Activated T-cell treated with anti-CD3 and anti-CD28 coated beads, Interleukin-2, amount 50 U/mL, for 4 hours (primary cell): Measurements from ENCODE around the gene GHR. TPM values are rescaled to one million over a fixed set of nuclear protein-coding genes. Genes with fewer than 3 reads are reported as not detected.

Experiments
- ATAC-seq, 2 donors: fragments of 200-7000 bp; cut with Tn5 transposase; one replicate each; pipeline ENCODE4 v1.10.0; 2021
- DNase-seq: peaks from one replicate; pipeline ENCODE4 v3.0.0-alpha.2; 2020
- H3K27me3 Mint-ChIP-seq: one replicate; pipeline ENCODE4 v1.8.0; 2021; ENCODE audit warnings: low read depth, mixed read lengths
- H3K36me3 Mint-ChIP-seq: one replicate; pipeline ENCODE4 v1.8.0; 2022; ENCODE audit warnings: mixed read lengths; ENCODE audit not compliant: insufficient read depth
- H3K4me1 Mint-ChIP-seq: one replicate; pipeline ENCODE4 v1.8.0; 2021; ENCODE audit warnings: low read depth, mixed read lengths
- H3K4me3 Mint-ChIP-seq: one replicate; pipeline ENCODE4 v1.8.0; 2021; ENCODE audit warnings: mild to moderate bottlenecking, moderate library complexity, mixed read lengths
- H3K9me3 Mint-ChIP-seq: one replicate; pipeline ENCODE4 v1.8.0; 2021; ENCODE audit warnings: mixed read lengths
- total RNA-seq, 3 donors: library from RNA; stranded (reverse); gene quantifications; one replicate each; pipeline ENCODE4 v1.2.1, GENCODE V29; 2021

The GHR gene
- total RNA-seq, 3 donors from 2014 or later = 0.08 TPM; not detected in 2

GRCh38 chr5:42426016-42426415, 2.8 kb downstream of the GHR start:
- no peaks in the 10 kb centered on the region for H3K9me3 Mint-ChIP-seq
- H3K36me3 Mint-ChIP-seq = no peaks in the 10 kb centered on the region
- DNase-seq (no peak), ATAC-seq (no peak)
- H3K4me1 Mint-ChIP-seq = no peaks in the 10 kb centered on the region
- H3K4me3 Mint-ChIP-seq = no peak overlapping the region
- peaks cover 18% of the 10 kb centered on the region for H3K27me3 Mint-ChIP-seq

DNA sequence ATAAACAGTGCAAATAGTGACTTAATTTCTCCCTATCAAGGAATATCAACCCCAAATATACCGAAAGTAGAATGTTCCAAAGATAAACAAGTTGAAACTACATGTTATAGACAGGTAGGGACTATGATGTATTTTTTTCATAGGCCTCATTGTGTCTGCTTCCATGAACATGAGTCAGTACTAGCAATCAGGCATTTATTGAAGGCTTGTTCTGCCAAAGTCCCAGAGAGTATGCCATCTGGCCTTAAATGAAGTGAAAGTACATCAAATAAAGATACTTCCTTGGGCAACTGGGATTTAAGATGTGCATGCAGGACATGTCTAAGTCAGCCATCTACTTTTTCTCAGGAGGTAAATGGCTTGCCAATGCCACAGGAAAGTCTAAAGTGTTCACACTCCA, 6.5 kb downstream of the GHR start:
- Mint-ChIP-seq H3K9me3 (no peaks in the 10 kb centered on the region), H3K27me3 (peaks cover 17% of the 10 kb centered on the region), H3K4me3 (no peak overlapping the region), H3K4me1 (no peaks in the 10 kb centered on the region), H3K36me3 (no peaks in the 10 kb centered on the region)
- DNase-seq (no peak), ATAC-seq (no peak)

- no peaks in the 10 kb centered on the region for H3K4me1 Mint-ChIP-seq
- peaks cover 3% of the 10 kb centered on the region for H3K27me3 Mint-ChIP-seq
- H3K9me3 Mint-ChIP-seq = no peaks in the 10 kb centered on the region
- no peak overlapping the region for H3K4me3 Mint-ChIP-seq
- ATAC-seq = no peak
- no peak for DNase-seq
- H3K36me3 Mint-ChIP-seq = no peaks in the 10 kb centered on the region
Measured at GRCh38 chr5:42434047-42434724, 10.9 kb downstream of the GHR start.

GRCh38 chr5:42436051-42436450, 12.8 kb downstream of the GHR start:
- H3K9me3 Mint-ChIP-seq = no peaks in the 10 kb centered on the region

DNA sequence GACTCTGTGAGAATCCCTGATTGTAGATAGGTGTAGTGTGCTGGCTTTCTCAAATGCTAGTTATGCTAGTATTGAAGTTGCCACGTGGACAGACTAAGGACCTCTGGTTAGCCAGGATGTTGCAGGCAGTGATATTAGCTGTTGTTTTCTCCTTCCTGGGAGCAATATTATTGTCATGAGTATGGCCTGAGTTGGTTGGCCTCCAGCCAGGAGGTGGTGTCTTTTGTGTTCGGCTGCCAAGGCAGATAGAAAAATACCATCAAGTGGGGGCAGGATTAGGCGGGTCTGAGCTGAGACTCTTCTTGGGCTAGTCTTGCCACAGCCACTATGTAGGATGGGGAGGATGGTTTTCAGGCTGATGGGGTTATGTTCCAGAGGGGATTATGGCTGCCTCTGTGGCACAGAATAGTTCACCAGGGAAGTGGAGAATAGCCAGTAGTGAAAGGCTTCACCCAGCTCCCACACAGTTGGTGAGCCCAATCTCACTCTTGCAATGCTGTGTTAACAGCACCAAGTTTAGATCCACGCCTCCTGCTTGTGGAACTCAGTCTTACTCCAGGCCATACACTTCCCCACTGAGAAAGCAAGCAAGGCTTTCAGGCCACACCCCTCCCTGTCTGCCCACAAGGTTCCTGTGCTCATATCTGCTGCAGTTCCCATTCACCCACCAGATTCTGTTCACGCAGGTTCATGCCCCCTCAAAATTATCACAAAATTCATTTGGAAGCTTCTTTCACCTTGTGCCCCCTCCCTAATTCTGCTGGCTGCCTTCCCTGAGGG, 31.2 kb downstream of the GHR start:
- no peaks in the 10 kb centered on the region for H3K36me3 Mint-ChIP-seq
- H3K9me3 Mint-ChIP-seq = peaks cover 6% of the 10 kb centered on the region
- peaks cover 13% of the 10 kb centered on the region for H3K27me3 Mint-ChIP-seq
- H3K4me3 Mint-ChIP-seq = no peak overlapping the region
- no peak for ATAC-seq
- no peaks in the 10 kb centered on the region for H3K4me1 Mint-ChIP-seq
- DNase-seq = no peak

More at GRCh38 chr5:42436051-42436450, 12.8 kb downstream of the GHR start:
- ATAC-seq (no peak), DNase-seq (no peak)
- Mint-ChIP-seq H3K36me3 (no peaks in the 10 kb centered on the region), H3K4me3 (no peak overlapping the region), H3K4me1 (no peaks in the 10 kb centered on the region), H3K27me3 (peaks cover 3% of the 10 kb centered on the region)

DNA sequence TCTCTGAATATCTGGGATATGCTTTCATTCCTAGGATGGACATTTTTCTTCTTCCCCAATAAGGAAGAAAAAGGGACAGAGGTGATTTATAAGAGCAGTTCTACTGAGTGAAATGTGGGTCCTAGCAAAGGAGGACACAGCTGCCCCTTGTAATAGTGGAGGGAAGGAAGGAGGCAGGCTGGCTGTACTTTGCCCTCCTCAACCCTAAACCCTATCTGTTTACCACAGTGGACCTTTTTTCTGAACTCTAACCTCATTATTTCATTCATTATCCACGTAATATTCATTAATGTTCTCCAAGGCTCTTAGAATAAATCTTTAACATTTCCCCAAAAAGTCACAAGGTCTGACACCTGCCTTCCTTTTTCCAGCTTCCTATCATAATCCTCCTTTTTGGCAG, 37.8 kb downstream of the GHR start:
- ATAC-seq (no peak), DNase-seq (no peak)
- Mint-ChIP-seq H3K27me3 (peaks cover 4% of the 10 kb centered on the region), H3K4me3 (no peak overlapping the region), H3K4me1 (no peaks in the 10 kb centered on the region), H3K9me3 (no peaks in the 10 kb centered on the region), H3K36me3 (no peaks in the 10 kb centered on the region)

- no peaks in the 10 kb centered on the region for H3K4me1 Mint-ChIP-seq
- no peak for DNase-seq
- no peak for ATAC-seq
- no peaks in the 10 kb centered on the region for H3K36me3 Mint-ChIP-seq
- H3K4me3 Mint-ChIP-seq = no peak overlapping the region
- peaks cover 2% of the 10 kb centered on the region for H3K27me3 Mint-ChIP-seq
- no peaks in the 10 kb centered on the region for H3K9me3 Mint-ChIP-seq
Measured at GRCh38 chr5:42461507-42461906, 38.3 kb downstream of the GHR start.

DNA sequence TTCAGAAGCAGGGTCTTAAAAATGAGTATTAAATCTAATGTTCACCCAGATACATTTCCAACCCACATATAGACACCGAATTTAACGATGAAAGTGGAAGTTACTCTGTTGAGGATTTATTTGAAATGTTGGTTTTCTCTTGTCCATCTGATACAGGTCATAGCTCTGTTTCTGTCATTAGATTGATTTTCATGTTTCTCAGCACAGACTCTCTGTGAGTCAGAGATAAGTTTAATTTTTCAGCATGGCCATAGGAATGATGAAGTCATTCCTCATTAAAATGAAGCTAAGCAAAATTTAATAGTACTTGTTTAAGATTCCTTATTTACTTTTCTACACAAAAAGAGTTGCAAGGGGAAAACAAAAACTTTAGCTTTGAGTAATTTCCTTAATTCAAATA, 38.8 kb downstream of the GHR start:
- ATAC-seq = no peak
- H3K27me3 Mint-ChIP-seq = no peaks in the 10 kb centered on the region
- H3K4me3 Mint-ChIP-seq = no peak overlapping the region
- H3K9me3 Mint-ChIP-seq = no peaks in the 10 kb centered on the region
- no peak for DNase-seq
- no peaks in the 10 kb centered on the region for H3K36me3 Mint-ChIP-seq
- H3K4me1 Mint-ChIP-seq = no peaks in the 10 kb centered on the region

DNA sequence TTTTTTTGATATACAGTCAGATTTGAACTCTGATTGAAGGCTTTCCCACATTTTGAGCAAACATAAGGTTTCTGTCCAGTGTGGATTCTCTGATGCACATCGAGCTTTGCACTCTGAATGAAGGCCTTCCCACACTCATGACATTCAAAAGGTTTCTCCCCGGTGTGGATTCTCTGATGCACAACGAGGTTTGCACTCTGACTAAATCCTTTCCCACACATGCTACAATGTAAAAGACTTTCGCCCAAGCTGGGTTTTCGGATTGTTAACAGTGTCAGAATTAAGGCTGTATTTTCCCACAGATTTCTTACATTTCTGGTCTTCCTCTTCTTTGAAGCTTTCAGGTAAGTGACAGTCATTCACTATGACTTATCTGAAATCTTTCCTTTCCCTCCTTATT, 44.3 kb downstream of the GHR start:
- Mint-ChIP-seq H3K9me3 (no peaks in the 10 kb centered on the region), H3K4me1 (no peaks in the 10 kb centered on the region), H3K36me3 (no peaks in the 10 kb centered on the region), H3K27me3 (no peaks in the 10 kb centered on the region), H3K4me3 (no peak overlapping the region)
- ATAC-seq (no peak), DNase-seq (no peak)

GRCh38 chr5:42467981-42468524, 44.8 kb downstream of the GHR start:
- no peaks in the 10 kb centered on the region for H3K9me3 Mint-ChIP-seq
- no peak overlapping the region for H3K4me3 Mint-ChIP-seq
- no peaks in the 10 kb centered on the region for H3K27me3 Mint-ChIP-seq
- no peak for DNase-seq
- no peaks in the 10 kb centered on the region for H3K36me3 Mint-ChIP-seq
- no peaks in the 10 kb centered on the region for H3K4me1 Mint-ChIP-seq
- no peak for ATAC-seq

- H3K27me3 Mint-ChIP-seq = no peaks in the 10 kb centered on the region
- no peaks in the 10 kb centered on the region for H3K36me3 Mint-ChIP-seq
- H3K4me3 Mint-ChIP-seq = no peak overlapping the region
- no peak for ATAC-seq
- H3K9me3 Mint-ChIP-seq = peaks cover 10% of the 10 kb centered on the region
- no peak for DNase-seq
- H3K4me1 Mint-ChIP-seq = no peaks in the 10 kb centered on the region
Measured at GRCh38 chr5:42483472-42484154, 60.4 kb downstream of the GHR start.

GRCh38 chr5:42487077-42487476, 63.8 kb downstream of the GHR start:
- Mint-ChIP-seq H3K9me3 (no peaks in the 10 kb centered on the region), H3K36me3 (no peaks in the 10 kb centered on the region), H3K4me3 (no peak overlapping the region), H3K4me1 (no peaks in the 10 kb centered on the region), H3K27me3 (peaks cover 1% of the 10 kb centered on the region)
- ATAC-seq (no peak), DNase-seq (no peak)

DNA sequence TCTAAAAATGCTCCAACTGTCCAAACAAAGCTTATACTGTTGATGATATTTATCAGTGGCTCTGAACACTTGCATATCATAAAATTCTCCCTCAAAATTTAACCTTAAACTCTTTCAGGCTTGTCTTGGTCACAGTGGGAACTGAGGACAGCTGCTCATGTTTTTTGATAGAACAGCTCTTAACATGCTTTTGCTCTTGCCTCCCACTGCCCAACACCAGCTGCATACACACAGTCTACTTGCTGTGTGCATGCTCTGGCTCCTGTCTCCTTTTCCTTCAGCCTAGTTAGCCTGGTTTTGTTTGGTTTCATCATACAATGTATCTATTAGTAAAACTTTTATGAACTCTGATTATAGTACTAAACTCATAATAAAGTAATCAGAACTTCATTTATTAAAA, 64.6 kb downstream of the GHR start:
- Mint-ChIP-seq H3K27me3 (peaks cover 2% of the 10 kb centered on the region), H3K9me3 (no peaks in the 10 kb centered on the region), H3K4me3 (no peak overlapping the region), H3K36me3 (no peaks in the 10 kb centered on the region), H3K4me1 (no peaks in the 10 kb centered on the region)
- DNase-seq (no peak), ATAC-seq (no peak)

- Mint-ChIP-seq H3K4me1 (no peaks in the 10 kb centered on the region), H3K9me3 (no peaks in the 10 kb centered on the region), H3K27me3 (peaks cover 2% of the 10 kb centered on the region), H3K36me3 (no peaks in the 10 kb centered on the region), H3K4me3 (no peak overlapping the region)
- ATAC-seq (no peak), DNase-seq (no peak)
Measured at GRCh38 chr5:42490831-42491230, 67.6 kb downstream of the GHR start.
